Astrocyte of the spinal cord (primary cell): ENCODE data around the gene OR5J2.
"Not testable (repeated sequence)": the region's sequence is repeated elsewhere in the genome, so short reads cannot be mapped to it uniquely, and the experiment has no call there.

Experiments
- DNase-seq: peaks from one replicate; pipeline ENCODE4 v3.0.0; 2011; ENCODE audit warnings: low read depth, low spot score
- H3K4me3 ChIP-seq: 2 replicates; pipeline ENCODE4 v1.5.1; 2011; ENCODE audit warnings: low read depth, mild to moderate bottlenecking, low read length, moderate library complexity
- in situ Hi-C: cut with HindIII; loops from 2 replicates; pipeline ENCODE4 v1.10.0; 2017; ENCODE audit warnings: low sequenced_read_pairs
- TF ChIP-seq, protein P1 (sequence below): IDR thresholded peaks from 2 replicates; pipeline ENCODE4 v1.5.1; 2012; ENCODE audit warnings: low read depth, mild to moderate bottlenecking, low read length, inconsistent platforms

The OR5J2 gene

DNA sequence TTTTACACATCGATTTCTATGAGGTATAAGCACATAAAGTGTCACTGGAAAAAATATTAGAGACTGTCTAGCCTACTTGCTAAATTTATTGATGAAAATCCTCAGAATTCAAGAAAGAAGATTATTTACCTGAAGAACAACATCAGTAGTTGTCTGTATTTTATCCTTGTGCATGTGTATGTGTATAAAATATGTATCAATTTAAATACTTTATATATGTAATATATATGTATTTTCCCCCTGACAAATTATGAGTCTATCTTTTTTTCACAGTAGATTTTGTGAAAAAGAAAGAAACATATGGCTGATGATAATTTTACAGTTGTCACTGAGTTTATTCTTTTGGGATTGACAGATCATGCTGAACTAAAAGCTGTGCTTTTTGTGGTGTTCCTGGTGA is at the start of gene OR5J2:
Gene OR5J2, plus strand, starts transcription at position 301 of the 400 bp plus-strand sequence. Its CDS starts 0 bp downstream, at position 301.
- no peak within 1 kb of the TSS for H3K4me3 ChIP-seq
- DNase-seq, result no peak
- in situ Hi-C loops, result no loop called here
- TF ChIP-seq, protein P1, sequence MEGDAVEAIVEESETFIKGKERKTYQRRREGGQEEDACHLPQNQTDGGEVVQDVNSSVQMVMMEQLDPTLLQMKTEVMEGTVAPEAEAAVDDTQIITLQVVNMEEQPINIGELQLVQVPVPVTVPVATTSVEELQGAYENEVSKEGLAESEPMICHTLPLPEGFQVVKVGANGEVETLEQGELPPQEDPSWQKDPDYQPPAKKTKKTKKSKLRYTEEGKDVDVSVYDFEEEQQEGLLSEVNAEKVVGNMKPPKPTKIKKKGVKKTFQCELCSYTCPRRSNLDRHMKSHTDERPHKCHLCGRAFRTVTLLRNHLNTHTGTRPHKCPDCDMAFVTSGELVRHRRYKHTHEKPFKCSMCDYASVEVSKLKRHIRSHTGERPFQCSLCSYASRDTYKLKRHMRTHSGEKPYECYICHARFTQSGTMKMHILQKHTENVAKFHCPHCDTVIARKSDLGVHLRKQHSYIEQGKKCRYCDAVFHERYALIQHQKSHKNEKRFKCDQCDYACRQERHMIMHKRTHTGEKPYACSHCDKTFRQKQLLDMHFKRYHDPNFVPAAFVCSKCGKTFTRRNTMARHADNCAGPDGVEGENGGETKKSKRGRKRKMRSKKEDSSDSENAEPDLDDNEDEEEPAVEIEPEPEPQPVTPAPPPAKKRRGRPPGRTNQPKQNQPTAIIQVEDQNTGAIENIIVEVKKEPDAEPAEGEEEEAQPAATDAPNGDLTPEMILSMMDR, result no peak

DNA sequence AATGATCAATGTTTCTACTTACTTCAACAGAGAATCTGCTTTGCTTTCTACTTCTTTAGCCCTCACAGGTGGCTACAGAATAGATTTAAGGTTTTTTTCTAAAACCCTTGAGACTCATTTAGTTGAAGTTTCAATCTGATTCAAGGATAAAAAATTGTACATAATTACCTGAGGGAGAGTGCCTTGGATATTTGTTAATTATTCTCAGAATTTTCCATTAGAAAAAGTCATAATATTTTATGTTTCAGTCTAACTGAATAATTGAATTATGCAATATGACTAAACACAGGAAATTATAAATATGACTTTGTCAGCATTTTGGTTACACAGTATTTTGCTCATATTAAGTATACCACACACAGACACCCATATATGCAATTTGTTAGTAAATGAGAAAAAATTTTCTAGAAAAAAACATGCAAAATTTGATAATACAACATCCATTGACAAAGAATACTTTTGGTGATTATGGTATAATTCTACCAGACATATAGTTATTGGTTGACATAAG is 36.2 kb upstream of the OR5J2 start, which contains the start of gene OR8J3:
Gene OR8J3, minus strand, starts transcription at position 51 of the 511 bp plus-strand sequence. CDS start 2,483 bp downstream, outside the sequence.
- TF ChIP-seq, protein P1, result no peak

DNA sequence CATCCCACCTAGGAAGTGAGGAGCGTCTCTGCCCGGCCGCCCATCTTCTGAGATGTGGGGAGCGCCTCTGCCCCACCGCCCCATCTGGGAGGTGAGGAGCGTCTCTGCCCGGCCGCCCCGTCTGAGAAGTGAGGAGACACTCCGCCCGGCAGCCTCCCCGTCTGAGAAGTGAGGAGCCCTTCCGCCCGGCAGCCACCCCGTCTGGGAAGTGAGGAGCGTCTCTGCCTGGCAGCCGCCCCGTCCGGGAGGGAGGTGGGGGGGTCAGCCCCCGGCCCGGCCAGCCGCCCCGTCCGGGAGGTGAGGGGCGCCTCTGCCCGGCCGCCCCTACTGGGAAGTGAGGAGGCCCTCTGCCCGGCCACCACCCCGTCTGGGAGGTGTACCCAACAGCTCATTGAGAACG is 32.7 kb upstream of the OR5J2 start:
- in situ Hi-C loops, result not testable (repeated sequence)

More for the DNA sequence above, 36.2 kb upstream of the OR5J2 start, which contains the start of gene OR8J3:
- DNase-seq, result no peak
- no peak within 1 kb of the TSS for H3K4me3 ChIP-seq
- in situ Hi-C loops, result no loop called here

DNA sequence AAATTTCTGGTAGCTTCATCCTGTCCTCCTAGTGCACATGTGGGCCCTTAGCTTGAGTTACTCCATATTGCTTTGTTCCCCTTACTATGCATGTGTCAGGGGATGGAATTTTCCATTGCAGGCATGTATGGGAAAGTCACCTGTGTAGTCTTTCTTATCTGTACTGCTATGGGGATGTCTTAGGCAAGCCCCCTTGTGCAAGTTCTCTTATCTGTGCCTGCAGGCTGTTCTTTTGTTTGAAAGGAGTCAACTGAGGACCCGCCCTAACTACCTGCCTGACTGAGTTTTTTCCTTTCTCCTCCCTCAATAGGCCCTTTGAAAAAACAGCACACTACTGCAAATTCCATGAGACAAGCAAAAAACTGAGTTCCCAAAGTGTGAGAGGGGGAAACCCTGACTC is 25.0 kb upstream of the OR5J2 start:
- TF ChIP-seq, protein P1, result no peak
- in situ Hi-C loops, result no loop called here
- DNase-seq, result no peak
- H3K4me3 ChIP-seq, result no peak overlapping the region

More for the DNA sequence above, 32.7 kb upstream of the OR5J2 start:
- not testable (repeated sequence) for DNase-seq, H3K4me3 ChIP-seq

DNA sequence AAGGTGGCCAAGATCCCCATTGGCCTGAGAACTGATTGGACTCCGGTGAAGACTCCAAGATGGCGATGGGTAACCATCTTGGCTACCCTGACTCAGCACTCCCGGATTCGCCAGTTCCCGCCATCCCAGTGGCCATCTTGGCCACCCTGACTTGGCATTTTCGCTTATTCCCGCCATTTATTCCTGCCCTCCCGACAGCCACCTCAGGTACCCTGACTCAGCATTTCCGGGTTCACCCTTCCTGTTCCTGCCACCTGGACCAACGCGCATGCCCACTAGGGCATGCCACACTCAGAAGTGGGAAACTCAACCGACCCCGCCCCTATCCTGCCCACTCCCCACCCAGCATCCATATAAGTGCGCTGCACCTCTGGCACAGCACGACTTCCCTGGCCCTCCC is 24.1 kb upstream of the OR5J2 start:
- TF ChIP-seq, protein P1, result no peak
- no peak for DNase-seq
- H3K4me3 ChIP-seq, result no peak overlapping the region
- in situ Hi-C loops, result no loop called here

DNA sequence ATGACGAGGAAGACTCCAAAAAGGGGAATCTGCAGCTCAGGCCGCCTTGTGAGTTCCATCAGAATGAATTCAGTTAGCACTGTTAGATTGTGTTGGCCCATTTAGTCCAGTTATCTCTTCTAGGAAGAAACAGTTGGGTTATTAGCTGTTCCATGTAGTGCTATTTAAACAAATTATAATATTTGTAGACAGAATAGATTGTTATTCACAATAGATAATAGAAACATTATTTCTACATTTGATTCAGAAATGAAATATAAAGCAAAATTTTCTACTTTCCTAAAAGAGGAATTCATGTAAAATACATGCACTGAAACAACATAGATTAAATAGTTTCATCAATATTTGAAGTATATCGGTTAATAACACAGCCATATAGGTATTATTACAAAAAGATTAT is 16.2 kb upstream of the OR5J2 start, which contains the start of gene OR8K5:
Gene OR8K5, minus strand, starts transcription at position 101 of the 400 bp plus-strand sequence. Its CDS starts 0 bp downstream, at position 101.
- no peak within 1 kb of the TSS for H3K4me3 ChIP-seq
- TF ChIP-seq, protein P1, result no peak
- DNase-seq, result no peak
- in situ Hi-C loops, result no loop called here

DNA sequence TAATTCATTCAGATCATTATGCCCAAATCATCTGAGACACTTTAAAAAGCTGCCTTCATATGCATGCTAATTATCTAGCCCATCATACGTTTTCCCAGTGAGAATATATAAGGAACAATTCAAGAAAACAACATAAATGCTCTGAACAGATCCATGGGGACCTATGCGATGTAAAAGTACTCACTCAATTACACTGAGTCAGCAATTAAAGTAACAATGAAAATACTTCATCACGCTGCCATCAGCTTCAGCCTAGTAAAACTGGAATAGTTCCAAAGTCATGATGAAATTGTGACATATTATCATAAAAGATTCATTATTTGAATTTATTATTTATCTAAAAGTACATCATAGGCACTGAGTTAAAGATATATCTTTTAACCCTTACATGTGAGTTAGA is 12.6 kb upstream of the OR5J2 start:
- TF ChIP-seq, protein P1, result no peak
- in situ Hi-C loops, result no loop called here

More for the DNA sequence above, 12.6 kb upstream of the OR5J2 start:
- H3K4me3 ChIP-seq, result no peak overlapping the region
- DNase-seq, result no peak
